Subcutaneous adipose tissue (tissue), 4 donors: Measurements from ENCODE around the gene AFTPH. TPM values are rescaled to one million over a fixed set of nuclear protein-coding genes. Genes with fewer than 3 reads are reported as not detected.

Experiments
- total RNA-seq, 4 donors: library from RNA; depleted of rRNA; stranded (reverse); fragments of >200 nt; gene quantifications; one replicate each; pipeline ENCODE4 v1.1.0, GENCODE V29; 2016
- TF ChIP-seq, protein P1 (sequence below): fragments of 450-650 bp; IDR thresholded peaks from one replicate; pipeline ENCODE4 v1.5.1; 2016; ENCODE audit warnings: low read depth, mild to moderate bottlenecking, control low read depth, antibody characterized with exemption, moderate library complexity

AFTPH gene
- total RNA-seq, 4 donors from 2014 or later, result 39.2 to 50.5 (median 44.7) TPM

DNA sequence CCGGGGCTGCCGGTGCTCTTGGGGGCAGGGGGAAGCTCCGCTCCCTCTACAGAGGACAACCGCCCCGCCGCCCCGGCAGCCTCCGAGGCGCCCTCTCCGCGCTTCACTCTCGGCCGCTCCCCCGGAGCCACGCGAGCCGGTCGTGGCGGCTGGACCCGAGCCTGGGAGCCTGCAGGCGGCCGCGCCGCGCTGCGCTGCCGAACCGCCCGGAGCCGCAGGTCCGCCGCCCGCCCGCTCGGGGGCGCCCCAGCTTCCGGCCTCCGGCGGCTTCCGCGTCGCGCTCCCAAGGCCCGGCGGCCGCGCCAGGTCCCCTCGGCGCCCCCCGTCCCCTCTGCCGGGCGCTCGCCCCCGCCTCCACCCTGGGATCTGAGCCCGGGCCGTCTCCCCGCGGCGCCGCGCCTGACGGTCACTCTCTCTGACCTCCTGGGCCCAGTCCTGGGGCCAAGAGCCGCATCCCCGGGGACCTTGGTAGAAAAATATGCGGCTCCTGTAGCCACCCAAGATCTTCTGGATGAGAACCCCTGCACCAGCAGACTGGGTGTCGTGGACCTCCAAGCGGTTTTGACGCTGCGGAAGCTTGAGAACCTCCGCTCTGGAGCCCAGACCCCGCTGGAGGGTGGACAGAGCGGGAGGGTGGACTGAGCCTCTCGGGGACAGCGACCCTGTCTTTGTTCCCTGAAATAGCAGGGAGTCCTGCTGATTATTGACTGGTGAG is 85.3 kb downstream of the AFTPH start:
- TF ChIP-seq, protein P1, sequence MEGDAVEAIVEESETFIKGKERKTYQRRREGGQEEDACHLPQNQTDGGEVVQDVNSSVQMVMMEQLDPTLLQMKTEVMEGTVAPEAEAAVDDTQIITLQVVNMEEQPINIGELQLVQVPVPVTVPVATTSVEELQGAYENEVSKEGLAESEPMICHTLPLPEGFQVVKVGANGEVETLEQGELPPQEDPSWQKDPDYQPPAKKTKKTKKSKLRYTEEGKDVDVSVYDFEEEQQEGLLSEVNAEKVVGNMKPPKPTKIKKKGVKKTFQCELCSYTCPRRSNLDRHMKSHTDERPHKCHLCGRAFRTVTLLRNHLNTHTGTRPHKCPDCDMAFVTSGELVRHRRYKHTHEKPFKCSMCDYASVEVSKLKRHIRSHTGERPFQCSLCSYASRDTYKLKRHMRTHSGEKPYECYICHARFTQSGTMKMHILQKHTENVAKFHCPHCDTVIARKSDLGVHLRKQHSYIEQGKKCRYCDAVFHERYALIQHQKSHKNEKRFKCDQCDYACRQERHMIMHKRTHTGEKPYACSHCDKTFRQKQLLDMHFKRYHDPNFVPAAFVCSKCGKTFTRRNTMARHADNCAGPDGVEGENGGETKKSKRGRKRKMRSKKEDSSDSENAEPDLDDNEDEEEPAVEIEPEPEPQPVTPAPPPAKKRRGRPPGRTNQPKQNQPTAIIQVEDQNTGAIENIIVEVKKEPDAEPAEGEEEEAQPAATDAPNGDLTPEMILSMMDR, result no peak

DNA sequence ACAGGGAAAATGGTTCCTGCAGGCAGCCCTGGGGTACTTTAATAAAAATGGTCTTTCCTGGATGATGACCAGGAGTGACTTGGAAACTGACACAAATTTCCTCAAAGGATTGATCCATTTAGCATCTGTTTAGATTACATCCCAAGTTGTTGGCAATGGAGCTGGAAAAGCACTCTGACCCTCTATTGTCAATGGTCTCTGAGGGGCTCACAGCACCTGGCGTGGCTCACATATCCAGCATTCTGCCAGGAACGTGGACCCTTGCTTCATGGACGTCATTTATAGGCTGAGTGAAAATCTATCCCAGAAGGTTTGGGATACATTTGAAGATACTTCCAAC is 85.8 kb downstream of the AFTPH start:
- TF ChIP-seq, protein P1, result no peak

DNA sequence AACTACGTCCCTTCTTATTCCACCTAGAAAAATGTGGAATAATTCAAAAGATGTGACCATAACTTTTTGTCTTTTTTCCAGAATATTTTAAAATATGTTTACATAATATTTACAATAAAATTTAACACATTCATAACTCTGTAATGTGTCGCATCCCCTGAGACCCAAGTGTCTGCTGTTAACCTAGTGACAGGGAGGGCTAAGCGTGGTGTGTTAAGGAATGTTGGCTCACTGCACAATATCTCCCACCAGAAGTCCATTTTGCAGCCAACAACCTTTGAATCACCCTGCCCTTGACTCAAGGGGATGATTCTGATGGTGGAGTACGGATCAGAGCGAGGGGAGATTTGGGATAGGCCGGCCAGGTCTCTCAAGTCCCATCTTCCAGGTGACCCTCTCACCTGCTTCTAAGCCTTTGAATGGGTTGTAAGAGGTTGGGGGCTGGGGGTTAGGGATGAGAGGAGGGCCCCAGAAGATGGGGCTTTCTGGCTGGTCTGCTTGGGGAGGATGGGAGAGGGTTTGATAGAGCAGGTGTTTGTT is 86.3 kb downstream of the AFTPH start:
- TF ChIP-seq, protein P1, result no peak

DNA sequence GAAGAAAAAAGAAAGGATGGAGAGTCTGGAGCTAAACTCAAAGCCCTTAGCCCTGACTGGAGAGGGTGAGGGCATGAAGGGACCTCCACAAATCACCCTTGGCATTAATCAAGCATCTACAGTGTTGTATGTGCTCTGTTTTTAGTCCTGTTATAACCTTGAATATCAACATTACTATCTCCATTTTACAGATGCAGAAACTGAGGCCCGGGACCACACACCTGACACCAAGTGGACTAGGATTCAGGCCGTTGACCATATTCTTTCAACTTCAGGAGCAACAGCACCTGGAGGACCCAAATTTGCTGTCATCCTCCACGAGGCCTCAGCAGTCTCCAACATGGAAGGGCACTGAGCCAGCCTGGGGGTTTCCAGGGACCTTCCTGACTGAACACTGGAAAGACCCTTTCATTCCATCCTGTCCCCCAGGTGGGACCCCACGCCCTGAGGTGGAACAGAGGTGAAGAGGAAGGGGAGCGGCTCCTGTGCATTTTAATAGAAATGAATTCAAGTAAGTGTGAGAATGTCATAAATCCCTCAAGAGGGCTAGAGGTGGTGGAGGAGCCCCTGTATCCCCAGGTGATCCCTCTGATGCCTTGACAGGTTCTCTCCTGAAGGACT is 88.6 kb downstream of the AFTPH start:
- TF ChIP-seq, protein P1, result no peak

DNA sequence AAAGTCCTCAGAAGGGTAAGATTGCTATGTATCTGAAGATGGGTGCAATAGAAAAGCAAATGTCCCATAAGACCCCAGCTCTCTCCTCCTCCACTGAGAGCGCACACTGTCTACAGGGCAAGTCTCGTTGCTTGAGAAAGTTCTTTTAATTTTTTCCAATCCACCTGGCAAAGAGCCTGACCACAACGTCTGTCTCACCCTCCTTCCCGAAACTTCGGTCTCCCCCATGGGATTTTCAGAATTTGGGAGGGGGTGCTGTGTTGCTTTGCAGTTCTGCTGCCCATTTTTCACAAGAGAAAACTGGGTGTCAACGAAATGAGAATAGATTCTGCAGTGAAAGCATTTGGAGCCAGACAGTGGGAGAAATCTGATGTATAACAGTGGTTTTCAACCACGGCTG is 89.1 kb downstream of the AFTPH start:
- TF ChIP-seq, protein P1, result no peak

DNA sequence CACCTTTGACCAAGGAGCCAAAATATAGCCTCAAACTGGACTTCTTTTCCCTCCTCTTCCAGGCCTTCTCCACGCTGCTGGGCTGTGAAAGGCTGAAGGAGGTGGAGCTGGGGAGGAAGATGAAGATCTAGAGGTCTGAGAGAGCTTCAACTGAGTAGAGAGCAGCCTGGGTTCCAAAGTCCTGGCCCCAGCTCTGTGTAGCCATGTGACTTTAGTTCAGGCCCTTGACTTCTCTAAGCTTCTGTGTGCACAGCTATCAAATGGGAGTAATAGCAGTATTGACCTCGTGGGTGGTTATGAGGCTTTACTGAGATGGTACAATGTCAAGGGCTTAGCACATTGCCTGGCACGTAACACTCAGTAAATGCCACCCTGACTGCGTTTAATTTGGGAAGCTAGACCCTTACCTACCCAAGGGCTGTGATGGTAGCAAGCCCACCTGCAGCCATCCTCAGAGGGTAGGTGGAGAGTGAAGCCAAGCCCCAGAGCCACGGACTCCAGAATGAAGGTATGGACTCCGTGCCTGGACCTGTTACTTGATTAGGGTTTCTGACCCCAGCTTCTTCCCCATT is 91.2 kb downstream of the AFTPH start:
- TF ChIP-seq, protein P1, result no peak

DNA sequence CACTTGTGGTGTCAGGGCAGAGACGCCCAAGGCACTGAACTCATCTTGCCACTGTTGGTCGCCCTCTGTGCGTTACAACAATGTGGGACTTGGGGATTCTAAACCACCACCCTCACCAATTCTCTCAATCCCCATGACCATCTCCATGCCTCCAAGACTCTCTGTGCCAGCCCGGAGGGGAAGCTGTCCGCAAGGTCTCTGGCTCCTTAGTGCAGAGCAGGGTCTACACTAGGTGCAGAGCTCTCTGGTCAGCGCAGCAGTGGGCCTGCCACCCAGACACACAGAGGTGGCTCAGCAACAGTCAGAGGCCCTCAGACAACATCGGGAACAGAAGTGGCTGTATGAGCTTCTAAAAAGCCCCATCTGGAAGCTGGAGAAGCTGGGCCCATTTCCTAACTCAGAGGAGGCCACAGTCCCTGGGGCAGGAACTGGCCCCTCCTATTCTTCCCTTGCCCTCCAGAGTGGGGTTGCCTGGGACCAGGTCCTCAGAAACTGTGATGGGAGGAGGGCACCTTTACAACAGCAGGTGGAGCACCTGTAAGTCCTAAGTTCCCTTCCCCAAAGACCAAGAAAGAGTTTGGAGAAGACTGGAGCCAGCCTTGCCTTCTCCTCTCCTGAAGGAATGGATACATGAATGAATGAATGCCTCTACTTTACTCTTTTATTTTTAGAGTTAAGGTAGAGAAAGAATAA is 91.9 kb downstream of the AFTPH start:
- TF ChIP-seq, protein P1, result no peak
